Heart left ventricle (tissue), 16 donors: Measurements from ENCODE around the gene GLO1. TPM values are rescaled to one million over a fixed set of nuclear protein-coding genes. Genes with fewer than 3 reads are reported as not detected.

Experiments
- ATAC-seq, 4 donors: fragments of 200-7000 bp; cut with Tn5 transposase; one replicate each; pipeline ENCODE4 v1.9.1; 2020 to 2022; ENCODE audit warnings: moderate library complexity in 4 of 4, mild to moderate bottlenecking in 3 of 4, moderate number of reproducible peaks in 1 of 4
- DNase-seq, 5 donors: peaks; one replicate each; pipeline ENCODE4 v3.0.0-alpha.2; 2020
- H3K27ac ChIP-seq, 12 donors: fragments of 200-600 bp; sonication (generic) in 4 of 12; one replicate each; pipeline versions ENCODE4 v1.5.0 to v1.8.0; 2016 to 2022; ENCODE audit warnings: mild to moderate bottlenecking in 2 of 12
- H3K27me3 ChIP-seq, 9 donors: fragments of 200-600 bp; sonication (generic) in 2 of 9; one replicate each; pipeline versions ENCODE4 v1.5.1 to v1.8.0; 2016 to 2022; ENCODE audit warnings: mild to moderate bottlenecking in 3 of 9
- H3K36me3 ChIP-seq, 9 donors: fragments of 200-600 bp; sonication (generic) in 2 of 9; one replicate each; pipeline versions ENCODE4 v1.5.0 to v1.8.0; 2018 to 2022; ENCODE audit warnings: mild to moderate bottlenecking in 2 of 9
- H3K4me1 ChIP-seq, 12 donors: fragments of 200-600 bp; sonication (generic) in 4 of 12; one replicate each; pipeline versions ENCODE4 v1.5.0 to v1.8.0; 2016 to 2022; ENCODE audit warnings: mild to moderate bottlenecking in 3 of 12
- H3K4me3 ChIP-seq, 12 donors: fragments of 200-600 bp; sonication (generic) in 4 of 12; one replicate each; pipeline versions ENCODE4 v1.5.0 to v1.8.0; 2017 to 2022; ENCODE audit warnings: mild to moderate bottlenecking in 9 of 12, moderate library complexity in 4 of 12
- H3K9me3 ChIP-seq, 12 donors: fragments of 200-600 bp; sonication (generic) in 4 of 12; one replicate each; pipeline versions ENCODE4 v1.5.0 to v1.8.0; 2016 to 2022; ENCODE audit warnings: mild to moderate bottlenecking in 1 of 12
- POLR2A ChIP-seq, 2 donors: fragments of 450-650 bp; IDR thresholded peaks; one replicate each; pipeline ENCODE4 v1.6.1; 2017; ENCODE audit warnings: antibody characterized with exemption in 2 of 2, mild to moderate bottlenecking in 2 of 2, moderate library complexity in 2 of 2
- WGBS, 4 donors: extraction: QIAGEN DNeasy Blood & Tissue Kit in 2 of 4; methylation state at CpG; one replicate each; pipeline versions ENCODE4 v1.1.5 to v1.1.7; 2013 to 2018; 5-methylcytosine and 5-hydroxymethylcytosine counted together
- intact Hi-C, 10 donors: fragments of 100-400 bp; cut with DNase I; formaldehyde crosslinking; loops; one replicate each; pipeline versions ENCODE4 v1.11.1 to v1.14.2; 2022
- polyA plus RNA-seq, 2 donors: library from polyadenylated mRNA; stranded (reverse); fragments of 200-250 nt; gene quantifications; one replicate each; pipeline ENCODE4 v1.2.3, GENCODE V29; 2013
- total RNA-seq, 9 donors: library from RNA; depleted of rRNA in 2 of 9; stranded (reverse); fragments of >200 nt in 2 of 9; fragmentation: NEBNext Ultra II Directional in 3 of 9; extraction: Animal tissue kit (Norgen Biotek cat#: 25700) in 3 of 9; gene quantifications; one replicate each; pipeline versions ENCODE4 v1.1.0 to v1.2.4, GENCODE V29; 2016 to 2023
- TF ChIP-seq, protein P1 (sequence below), 12 donors: fragments of 200-600 bp; sonication (generic) in 4 of 12; IDR thresholded peaks; one replicate each; pipeline versions ENCODE4 v1.5.0 to v1.8.0; 2018 to 2022; ENCODE audit warnings: antibody characterized with exemption in 12 of 12, mild to moderate bottlenecking in 5 of 12
- donor health status: ischemic (EF 13 %, LVEDD 7.1; RV severe dilation, severe dysfunction).
- donor health status: healthy with polysubstance abuse.
- donor health status: DM: no; HTN: yes; CAD: no.
- donor health status: DM: no; HTN: no; CAD: no.
- donor health status: ischemic (EF 25% LVEDD 6.9; RV normal size, moderate dysfunction).
- donor health status: ischemic (EF 25% LVEDD 5.7; RV mildly dilated, moderate dysfunction).
- donor health status: healthy.
- donor health status: DM: yes; HTN: yes; CAD: no.
- donor health status: ischemic (EF 35%, LVEDD 5.7; RV mildly dilated, moderate dysfunction).
- donor health status: nonischemic (EF 11% LVEDD 7.7; RV severe dilation, severe dysfunction).
- donor health status: DM: yes; HTN: yes; CAD: no.
- donor health status: PGD.
- donor health status: ischemic (EF 29% LVEDD 5.4; RV normal size, mild dysfunction).
- donor health status: nonischemic (EF 23%, LVEDD 6.1; RV moderate dilation, normal function).

The GLO1 gene
- total and polyA plus RNA-seq, 11 donors, result 73.6 to 123 (median 86.4) TPM

DNA sequence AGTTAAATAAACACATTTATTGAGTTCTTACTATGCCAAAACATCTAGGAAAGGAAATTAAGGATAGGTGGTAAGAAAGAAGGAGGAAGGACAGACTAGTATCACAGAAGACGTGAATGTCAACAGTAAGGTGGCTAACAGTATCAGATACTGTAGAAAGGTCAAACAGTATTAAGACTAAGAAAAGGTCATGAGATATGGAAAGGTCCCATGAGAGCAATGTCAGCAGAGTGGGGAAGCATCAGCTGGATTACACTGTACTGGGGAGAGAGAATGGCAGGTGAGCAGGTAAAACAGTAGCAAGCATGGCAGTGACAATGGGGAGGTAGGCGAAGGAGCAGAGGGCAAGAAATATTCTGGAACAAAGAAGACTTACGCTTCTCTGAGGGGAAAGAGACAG lies 18.0 kb downstream of the GLO1 start:
- no peaks in the 10 kb centered on the region for H3K9me3 ChIP-seq
- DNase-seq (no peak), ATAC-seq (no peak)
- no peak overlapping the region for H3K4me3 ChIP-seq
- peaks cover 0 to 53% (median 38%) of the 10 kb centered on the region in 9 donors for H3K36me3 ChIP-seq
- peaks cover 0 to 41% (median 12%) of the 10 kb centered on the region in 12 donors for H3K4me1 ChIP-seq
- H3K27ac ChIP-seq, result no peak overlapping the region
- TF ChIP-seq POLR2A (IDR thresholded peaks at IDR 0.05), result no peak
- TF ChIP-seq, protein P1, sequence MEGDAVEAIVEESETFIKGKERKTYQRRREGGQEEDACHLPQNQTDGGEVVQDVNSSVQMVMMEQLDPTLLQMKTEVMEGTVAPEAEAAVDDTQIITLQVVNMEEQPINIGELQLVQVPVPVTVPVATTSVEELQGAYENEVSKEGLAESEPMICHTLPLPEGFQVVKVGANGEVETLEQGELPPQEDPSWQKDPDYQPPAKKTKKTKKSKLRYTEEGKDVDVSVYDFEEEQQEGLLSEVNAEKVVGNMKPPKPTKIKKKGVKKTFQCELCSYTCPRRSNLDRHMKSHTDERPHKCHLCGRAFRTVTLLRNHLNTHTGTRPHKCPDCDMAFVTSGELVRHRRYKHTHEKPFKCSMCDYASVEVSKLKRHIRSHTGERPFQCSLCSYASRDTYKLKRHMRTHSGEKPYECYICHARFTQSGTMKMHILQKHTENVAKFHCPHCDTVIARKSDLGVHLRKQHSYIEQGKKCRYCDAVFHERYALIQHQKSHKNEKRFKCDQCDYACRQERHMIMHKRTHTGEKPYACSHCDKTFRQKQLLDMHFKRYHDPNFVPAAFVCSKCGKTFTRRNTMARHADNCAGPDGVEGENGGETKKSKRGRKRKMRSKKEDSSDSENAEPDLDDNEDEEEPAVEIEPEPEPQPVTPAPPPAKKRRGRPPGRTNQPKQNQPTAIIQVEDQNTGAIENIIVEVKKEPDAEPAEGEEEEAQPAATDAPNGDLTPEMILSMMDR (IDR thresholded peaks at IDR 0.05), result no peak
- 81 to 86% (median 83%) methylated on average over 3 of the region's 3 CpGs for WGBS, 4 donors
- H3K27me3 ChIP-seq, result no peaks in the 10 kb centered on the region
- intact Hi-C loops, result no loop called here

DNA sequence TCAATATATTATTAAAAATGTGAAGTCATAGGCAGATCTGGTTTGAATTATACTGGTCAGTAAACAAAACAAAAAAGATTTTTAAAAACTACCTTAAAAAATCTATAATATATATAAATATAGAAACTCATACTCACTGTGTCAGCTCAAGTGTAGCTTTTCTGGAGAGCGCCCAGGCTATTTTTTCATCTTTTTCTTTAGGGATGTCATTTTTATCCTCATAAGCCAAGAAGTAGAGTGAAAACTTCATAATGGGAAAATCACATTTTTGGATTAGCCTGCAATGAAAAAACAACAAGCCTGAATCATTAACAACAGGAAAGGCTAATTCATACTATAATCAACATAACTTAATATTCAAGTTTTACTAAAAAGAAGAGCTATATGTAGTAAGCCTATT lies 18.7 kb downstream of the GLO1 start:
- Histone ChIP-seq H3K4me3 (no peak overlapping the region), H3K36me3 (peaks cover 0 to 59% (median 38%) of the 10 kb centered on the region in 9 donors), H3K27me3 (no peaks in the 10 kb centered on the region), H3K27ac (no peak overlapping the region), H3K9me3 (no peaks in the 10 kb centered on the region), H3K4me1 (peaks cover 0 to 37% (median 12%) of the 10 kb centered on the region in 12 donors)
- TF ChIP-seq, protein P1 (IDR thresholded peaks at IDR 0.05), result no peak
- no peak for TF ChIP-seq POLR2A (IDR thresholded peaks at IDR 0.05)
- ATAC-seq, result no peak
- DNase-seq, result no peak
- 90 to 95% (median 93%) methylated on average over 1 of the region's 1 CpG for WGBS, 4 donors
- intact Hi-C loops, result no loop called here

DNA sequence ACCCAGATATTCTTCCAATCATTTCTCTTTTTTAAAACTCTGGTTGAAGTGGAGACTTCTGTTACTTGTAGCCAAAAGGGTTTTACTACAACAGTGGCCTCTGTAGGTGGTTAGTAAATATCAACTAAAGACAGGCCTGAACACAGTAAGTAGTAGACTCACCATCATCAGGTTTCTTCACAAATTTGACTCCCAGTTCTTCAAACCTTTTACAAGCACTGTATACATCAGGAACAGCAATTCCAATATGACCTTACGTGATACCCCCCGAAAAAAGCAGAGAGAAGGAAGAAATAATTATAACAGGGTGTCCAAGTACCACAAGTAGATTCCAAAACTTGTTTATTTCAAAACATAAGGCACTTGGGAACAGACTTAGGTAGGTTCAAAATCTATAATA lies 21.1 kb downstream of the GLO1 start:
- Histone ChIP-seq H3K4me1 (peaks cover 0 to 13% (median 4%) of the 10 kb centered on the region in 12 donors), H3K27ac (no peak overlapping the region), H3K4me3 (no peak overlapping the region), H3K9me3 (no peaks in the 10 kb centered on the region), H3K27me3 (no peaks in the 10 kb centered on the region), H3K36me3 (peaks cover 0 to 81% (median 52%) of the 10 kb centered on the region in 9 donors)
- TF ChIP-seq, protein P1 (IDR thresholded peaks at IDR 0.05), result no peak
- no peak for TF ChIP-seq POLR2A (IDR thresholded peaks at IDR 0.05)
- DNase-seq, result no peak
- 95 to 98% (median 96%) methylated on average over 2 of the region's 2 CpGs for WGBS, 4 donors
- ATAC-seq, result no peak
- intact Hi-C loops, result no loop called here

DNA sequence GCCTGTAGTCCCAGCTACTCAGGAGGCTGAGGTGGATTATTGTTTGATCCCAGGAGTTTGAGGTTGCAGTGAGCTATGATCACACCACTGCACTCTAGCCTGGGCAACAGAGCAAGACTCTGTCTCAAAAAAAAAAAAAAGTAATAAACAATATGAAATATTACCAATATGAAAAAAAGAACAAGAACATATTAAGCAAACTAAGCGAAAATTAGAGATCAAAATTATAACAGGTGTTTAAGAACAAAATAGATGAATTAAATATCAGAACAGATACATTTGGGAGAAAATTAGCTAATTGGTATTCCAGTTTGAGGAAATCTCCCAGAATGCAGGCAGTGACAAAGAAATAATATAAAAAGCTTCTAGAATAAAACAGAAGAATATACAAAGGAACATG lies 23.3 kb downstream of the GLO1 start:
- no peak overlapping the region for H3K4me3 ChIP-seq
- ATAC-seq (no peak), DNase-seq (no peak)
- intact Hi-C loops, result loop anchor here in 1 of 10 donors (10.0 kb wide), 1 partner anchor 185 kb away; no protein-coding TSS in a partner anchor
- TF ChIP-seq, protein P1 (IDR thresholded peaks at IDR 0.05), result no peak
- no peak for TF ChIP-seq POLR2A (IDR thresholded peaks at IDR 0.05)
- peaks cover 0 to 99% (median 67%) of the 10 kb centered on the region in 9 donors for H3K36me3 ChIP-seq
- H3K4me1 ChIP-seq, result peaks cover 0 to 4% (median 0%) of the 10 kb centered on the region in 12 donors
- no peaks in the 10 kb centered on the region for H3K9me3 ChIP-seq
- no peaks in the 10 kb centered on the region for H3K27me3 ChIP-seq
- 90 to 99% (median 97%) methylated on average over 1 of the region's 1 CpG for WGBS, 4 donors
- no peak overlapping the region for H3K27ac ChIP-seq
